Ovary (tissue), 3 donors: Measurements from ENCODE around the gene ABCE1.

Source experiments
- EP300 ChIP-seq: sonication (generic); formaldehyde crosslinking; IDR thresholded peaks from one replicate; pipeline ENCODE4 v1.6.1; 2017; ENCODE audit warnings: antibody characterized with exemption
- POLR2A ChIP-seq: fragments of 450-650 bp; IDR thresholded peaks from one replicate; pipeline ENCODE4 v1.6.1; 2017; ENCODE audit warnings: antibody characterized with exemption, mild to moderate bottlenecking, moderate library complexity
- TF ChIP-seq, protein P1 (sequence below), 3 donors: fragments of 450-650 bp in 2 of 3; fragments of 200-600 bp in 1 of 3; IDR thresholded peaks; one replicate each; pipeline versions ENCODE4 v1.5.1 to v1.8.0; 2016 to 2022; ENCODE audit warnings: antibody characterized with exemption in 3 of 3, mild to moderate bottlenecking in 1 of 3
- donor health status: DM: no; HTN: no; CAD: no.

DNA sequence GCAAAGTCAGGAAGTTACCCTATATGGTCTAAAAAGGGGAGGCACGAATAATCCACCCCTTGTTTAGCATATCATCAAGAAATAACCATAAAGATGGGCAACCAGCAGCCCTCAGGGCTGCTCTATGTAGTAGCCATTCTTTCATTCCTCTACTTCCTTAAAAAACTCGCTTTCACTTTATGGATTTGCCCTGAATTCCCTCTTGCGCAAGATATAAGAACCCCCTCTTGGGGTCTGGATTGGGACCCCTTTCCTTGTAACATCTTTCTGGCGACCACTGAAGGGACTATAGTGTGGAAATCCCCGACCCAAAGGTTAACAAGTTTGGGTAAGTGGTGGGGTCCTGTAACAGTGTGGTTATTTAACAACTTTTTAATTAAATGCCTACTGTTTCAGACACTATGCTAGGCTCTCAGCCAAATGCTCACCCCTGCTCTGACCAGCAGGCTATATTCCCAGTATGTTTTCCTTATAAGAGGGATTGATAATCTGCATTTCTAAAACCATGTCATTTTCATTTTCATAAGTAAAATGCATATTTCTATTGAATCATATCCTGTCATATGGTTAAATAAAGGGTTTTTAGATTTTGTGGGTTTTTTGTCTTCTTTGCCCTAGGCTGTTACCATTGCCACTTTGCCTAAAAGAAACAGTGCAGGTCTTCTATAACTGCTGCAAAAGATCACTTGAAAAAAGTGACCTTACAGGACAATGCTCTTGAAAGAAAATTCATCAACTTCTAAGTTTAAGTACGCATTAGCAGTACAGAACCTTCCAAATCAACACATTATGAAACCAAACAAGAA, 41.6 kb upstream of the ABCE1 start:
- TF ChIP-seq, protein P1, sequence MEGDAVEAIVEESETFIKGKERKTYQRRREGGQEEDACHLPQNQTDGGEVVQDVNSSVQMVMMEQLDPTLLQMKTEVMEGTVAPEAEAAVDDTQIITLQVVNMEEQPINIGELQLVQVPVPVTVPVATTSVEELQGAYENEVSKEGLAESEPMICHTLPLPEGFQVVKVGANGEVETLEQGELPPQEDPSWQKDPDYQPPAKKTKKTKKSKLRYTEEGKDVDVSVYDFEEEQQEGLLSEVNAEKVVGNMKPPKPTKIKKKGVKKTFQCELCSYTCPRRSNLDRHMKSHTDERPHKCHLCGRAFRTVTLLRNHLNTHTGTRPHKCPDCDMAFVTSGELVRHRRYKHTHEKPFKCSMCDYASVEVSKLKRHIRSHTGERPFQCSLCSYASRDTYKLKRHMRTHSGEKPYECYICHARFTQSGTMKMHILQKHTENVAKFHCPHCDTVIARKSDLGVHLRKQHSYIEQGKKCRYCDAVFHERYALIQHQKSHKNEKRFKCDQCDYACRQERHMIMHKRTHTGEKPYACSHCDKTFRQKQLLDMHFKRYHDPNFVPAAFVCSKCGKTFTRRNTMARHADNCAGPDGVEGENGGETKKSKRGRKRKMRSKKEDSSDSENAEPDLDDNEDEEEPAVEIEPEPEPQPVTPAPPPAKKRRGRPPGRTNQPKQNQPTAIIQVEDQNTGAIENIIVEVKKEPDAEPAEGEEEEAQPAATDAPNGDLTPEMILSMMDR (IDR thresholded peaks at IDR 0.05): no peak
- TF ChIP-seq POLR2A (no peak), EP300 (no peak)
